ENCODE results near the gene PCMTD2. TPM values are rescaled to one million over a fixed set of nuclear protein-coding genes. Genes with fewer than 3 reads are reported as not detected.
A peak's percentile ranks its signal among the peaks of the same experiment; 100 is the strongest.

Gene PCMTD2
- total RNA-seq = 85.6 TPM

DNA sequence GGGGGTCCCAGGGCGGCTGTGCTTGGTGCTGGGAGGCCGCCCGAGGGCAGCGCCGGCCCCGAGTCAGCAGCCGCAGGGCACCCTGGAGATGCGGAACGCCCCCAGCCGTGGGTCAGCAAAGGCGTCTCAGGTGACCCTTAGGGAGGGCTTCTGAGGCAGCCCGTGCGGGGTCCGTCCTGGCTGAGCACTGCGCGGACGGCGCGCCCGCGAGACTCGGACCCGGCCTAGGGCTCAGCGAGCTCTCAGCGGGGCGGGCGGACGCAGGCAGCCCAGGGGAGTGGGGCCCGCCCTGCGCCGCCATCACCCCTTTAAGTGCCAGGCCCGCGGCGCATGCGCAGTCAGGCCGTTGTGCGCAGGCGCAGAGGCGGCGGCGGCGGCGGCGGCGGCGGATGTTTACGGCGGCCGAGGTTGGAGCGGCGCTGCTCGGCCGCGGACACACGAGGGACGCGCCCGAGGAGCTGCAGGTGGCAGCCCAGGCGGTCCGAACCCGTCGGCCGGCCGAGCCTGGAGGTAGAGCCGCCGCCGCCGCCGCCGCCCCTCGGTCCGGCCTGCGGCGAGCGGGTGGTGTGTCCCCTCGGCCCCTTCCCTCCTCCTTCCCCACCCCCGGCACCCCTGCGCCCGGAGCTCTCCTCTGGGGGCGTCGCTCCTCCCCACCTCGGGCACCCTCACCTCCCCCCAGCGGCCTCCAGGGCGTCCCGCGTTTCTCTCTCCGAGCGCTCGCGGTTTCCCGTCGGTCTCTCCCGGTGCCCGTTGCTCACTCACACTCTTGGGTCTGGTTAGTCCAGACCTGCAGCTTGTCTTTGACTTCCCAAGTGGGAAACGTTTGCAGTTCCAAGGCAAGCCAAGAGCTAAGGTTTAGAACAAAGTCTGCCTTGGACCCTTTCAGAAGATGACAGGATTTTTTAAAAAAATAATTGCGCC lies at the start of gene PCMTD2:
TSS of gene PCMTD2 (plus strand) at position 388 of the 921 bp plus-strand sequence. CDS start 4,218 bp downstream, outside the sequence.
- ATAC-seq (peak; percentile 97), DNase-seq (ENCODE audit: low spot score) (peak; percentile 89)
- intact Hi-C loops (cut with DNase I) = no loop called here

GRCh38 chr20:64206614-64207013 lies 48.9 kb upstream of the PCMTD2 start:
- DNase-seq (ENCODE audit: low spot score) (no peak), ATAC-seq (no peak)
- intact Hi-C loops (cut with DNase I) = no loop called here

DNA sequence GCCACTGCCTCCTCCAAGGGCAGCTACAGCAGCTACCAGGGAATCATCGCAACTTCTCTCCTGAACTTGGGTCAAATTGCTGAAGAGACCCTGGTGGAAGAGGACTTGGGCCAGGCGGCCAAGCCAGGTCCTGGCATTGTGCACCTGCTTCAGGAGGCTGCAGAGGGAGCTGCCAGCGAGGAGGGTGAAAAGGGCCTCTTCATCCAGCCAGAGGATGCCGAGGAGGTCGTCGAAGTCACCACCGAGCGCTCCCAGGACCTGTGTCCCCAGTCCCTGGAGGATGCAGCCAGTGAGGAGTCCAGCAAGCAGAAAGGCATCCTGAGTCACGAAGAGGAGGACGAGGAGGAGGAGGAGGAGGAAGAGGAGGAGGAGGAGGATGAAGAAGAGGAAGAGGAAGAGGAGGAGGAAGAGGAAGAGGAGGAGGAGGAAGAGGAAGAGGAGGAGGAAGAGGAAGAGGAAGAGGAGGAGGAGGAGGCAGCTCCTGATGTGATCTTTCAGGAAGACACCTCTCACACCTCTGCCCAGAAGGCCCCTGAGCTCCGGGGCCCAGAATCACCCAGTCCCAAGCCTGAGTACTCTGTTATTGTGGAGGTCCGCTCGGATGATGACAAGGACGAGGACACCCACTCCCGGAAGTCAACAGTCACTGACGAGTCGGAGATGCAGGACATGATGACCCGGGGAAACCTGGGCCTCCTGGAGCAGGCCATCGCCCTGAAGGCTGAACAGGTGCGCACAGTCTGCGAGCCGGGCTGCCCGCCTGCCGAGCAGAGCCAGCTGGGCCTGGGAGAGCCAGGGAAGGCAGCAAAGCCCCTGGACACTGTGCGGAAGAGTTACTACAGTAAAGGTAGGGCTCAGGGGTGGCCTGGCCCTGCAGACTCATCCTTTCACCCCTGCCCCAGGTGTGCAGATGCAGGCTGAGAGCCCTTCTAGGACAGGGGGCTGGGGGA lies 47.6 kb upstream of the PCMTD2 start:
- ATAC-seq (no peak), DNase-seq (ENCODE audit: low spot score) (no peak)
- intact Hi-C loops (cut with DNase I) = no loop called here

DNA sequence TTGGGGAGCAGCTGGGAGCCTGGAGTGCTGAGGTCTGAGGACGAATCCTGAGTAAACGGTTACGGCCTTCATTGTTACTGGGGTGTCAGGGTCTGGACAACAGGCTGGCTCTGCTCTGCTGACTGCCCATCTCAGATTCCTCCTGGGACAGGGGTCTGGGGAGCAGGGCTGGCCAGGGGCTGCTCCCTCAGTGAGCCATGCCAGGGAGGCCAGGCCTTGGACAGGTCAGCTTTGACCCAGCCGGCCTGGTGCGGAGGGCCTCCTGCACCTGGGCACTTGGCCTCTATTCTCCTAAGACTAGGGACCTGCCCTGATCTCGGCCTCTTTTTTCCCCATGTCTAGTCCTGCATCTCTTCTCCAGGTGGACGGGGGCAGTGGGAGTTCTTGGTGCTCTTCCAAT lies 46.4 kb upstream of the PCMTD2 start:
- no peak for ATAC-seq
- intact Hi-C loops (cut with DNase I) = no loop called here
- no peak for DNase-seq (ENCODE audit: low spot score)

DNA sequence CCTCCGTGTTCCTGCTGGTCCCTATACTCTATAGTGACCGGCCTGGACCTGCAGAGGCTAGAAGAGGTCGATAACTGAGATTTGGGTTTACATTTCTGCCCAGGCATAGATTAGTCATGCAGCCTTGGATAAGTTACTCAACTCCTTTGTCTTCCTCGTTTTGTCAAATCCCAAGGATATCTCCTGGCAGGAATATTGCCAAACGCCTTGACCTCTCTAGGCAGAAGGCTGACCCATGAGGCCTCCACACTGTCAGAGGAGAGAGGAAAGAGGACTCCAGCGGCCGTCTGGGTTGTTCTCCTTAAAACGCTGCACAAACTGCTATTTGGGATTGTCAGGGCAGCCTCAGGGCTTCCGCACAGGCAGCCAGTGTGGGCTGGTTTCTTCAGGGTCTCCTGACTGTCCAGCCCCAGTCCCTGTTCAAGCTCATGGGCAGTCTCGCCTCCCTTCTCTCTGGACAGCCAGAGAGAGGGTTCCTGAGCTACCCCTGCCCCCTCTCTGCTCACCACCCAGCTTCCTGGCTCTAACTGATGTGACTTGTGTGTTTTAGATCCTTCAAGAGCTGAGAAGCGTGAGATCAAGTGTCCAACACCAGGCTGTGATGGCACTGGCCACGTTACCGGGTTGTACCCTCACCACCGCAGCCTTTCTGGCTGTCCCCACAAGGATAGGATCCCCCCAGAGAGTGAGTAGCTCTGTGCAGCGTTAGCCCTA lies 44.7 kb upstream of the PCMTD2 start:
- intact Hi-C loops (cut with DNase I) = no loop called here
- DNase-seq (ENCODE audit: low spot score) (no peak), ATAC-seq (no peak)

DNA sequence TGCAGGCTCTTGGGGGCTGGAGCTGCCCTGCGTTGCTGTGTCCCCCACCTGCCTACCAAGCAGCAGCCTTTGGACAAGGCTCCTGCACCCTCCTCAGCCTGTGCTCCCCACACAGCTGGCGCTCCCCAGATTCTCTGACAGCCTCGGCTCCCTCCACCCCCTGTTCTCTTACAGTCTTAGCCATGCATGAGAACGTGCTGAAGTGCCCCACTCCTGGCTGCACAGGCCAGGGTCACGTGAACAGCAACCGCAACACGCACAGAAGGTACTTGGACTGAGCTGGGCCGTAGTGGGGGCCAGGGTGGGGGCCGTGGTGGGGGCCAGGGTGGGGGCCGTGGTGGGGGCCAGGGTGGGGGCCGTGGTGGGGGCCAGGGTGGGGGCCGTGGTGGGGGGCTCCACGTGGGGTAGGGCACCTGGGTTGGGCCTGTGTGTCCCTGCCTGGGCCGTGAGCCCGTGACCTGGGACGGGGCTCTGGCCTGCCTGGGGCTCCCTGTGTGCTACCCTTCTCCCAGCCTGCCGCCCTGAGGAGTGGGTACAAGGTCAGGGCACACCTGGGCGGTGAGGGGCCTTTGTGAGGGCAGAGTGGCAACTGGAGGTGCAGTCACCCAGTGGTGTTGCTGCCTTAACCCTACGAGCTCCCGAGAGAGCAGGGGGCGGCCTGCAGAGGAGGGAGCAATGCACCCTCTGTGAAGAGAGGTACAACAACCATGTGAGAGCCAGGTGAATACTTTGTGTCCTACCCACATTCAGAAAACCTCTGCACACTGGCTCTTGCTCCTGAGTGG lies 43.5 kb upstream of the PCMTD2 start:
- no peak for DNase-seq (ENCODE audit: low spot score)
- intact Hi-C loops (cut with DNase I) = no loop called here
- no peak for ATAC-seq

DNA sequence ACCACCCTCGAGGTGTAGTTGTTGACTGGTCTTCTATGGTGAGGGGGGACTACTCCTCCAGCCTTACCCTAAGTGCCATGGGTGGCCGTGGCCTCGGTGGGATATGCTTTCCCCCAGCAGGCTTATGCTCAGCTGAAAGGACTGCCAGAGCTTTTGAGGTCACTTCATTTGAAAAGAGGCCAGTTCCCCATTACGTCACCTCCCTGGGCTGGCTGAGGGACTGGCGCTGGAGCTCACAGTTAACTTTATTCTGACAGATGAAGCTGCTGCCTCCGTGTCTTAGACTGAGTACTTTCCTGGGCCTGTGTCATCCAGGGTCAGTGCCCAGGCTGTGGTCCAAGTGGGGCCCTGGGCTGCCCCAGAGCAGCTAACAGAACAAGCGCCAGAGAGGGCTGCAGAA lies 42.8 kb upstream of the PCMTD2 start:
- intact Hi-C loops (cut with DNase I) = no loop called here
- ATAC-seq = peak; percentile 74
- DNase-seq (ENCODE audit: low spot score) = no peak

DNA sequence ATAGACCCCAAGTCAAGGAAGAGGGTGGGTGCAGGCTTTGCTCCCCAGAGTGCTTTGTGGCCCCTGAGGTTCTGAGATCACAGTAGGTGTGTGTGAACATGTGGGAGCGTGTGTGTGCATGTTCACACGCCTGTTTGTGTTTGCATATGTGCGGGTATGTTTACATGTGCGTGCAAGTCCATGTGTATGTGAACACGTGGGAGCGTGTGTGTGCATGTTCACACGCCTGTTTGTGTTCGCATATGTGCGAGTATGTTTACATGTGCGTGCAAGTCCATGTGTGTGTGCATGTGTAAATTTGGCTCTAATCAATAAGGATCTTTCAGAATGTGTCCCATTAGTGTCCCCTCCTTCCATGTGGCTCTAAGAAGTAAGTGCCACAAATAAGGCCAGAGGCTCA lies 41.4 kb upstream of the PCMTD2 start:
- DNase-seq (ENCODE audit: low spot score) = no peak
- ATAC-seq = no peak
- intact Hi-C loops (cut with DNase I) = no loop called here

DNA sequence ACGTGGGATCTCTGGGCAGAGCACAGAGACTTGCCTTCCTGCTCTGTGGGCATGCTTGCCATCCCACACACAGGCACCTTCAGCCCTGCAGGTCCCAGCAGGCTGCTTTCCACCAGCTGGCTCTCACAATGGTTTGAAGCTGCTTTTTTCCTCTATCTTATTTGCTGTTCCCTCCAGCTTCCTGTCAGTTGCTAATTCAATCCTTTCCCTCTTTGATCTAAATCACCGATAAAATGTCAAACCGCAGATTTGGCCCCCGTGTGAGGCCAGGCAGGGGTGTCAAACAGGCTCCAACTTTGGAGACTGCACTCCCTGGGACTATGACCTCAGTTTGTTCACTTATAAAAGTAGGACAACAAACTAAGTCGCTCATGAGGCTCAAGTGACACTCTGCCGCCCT lies 40.6 kb upstream of the PCMTD2 start:
- ATAC-seq (no peak), DNase-seq (ENCODE audit: low spot score) (no peak)
- intact Hi-C loops (cut with DNase I) = no loop called here

GRCh38 chr20:64216036-64216435 lies 39.5 kb upstream of the PCMTD2 start:
- intact Hi-C loops (cut with DNase I) = no loop called here
- no peak for ATAC-seq
- DNase-seq (ENCODE audit: low spot score) = no peak

DNA sequence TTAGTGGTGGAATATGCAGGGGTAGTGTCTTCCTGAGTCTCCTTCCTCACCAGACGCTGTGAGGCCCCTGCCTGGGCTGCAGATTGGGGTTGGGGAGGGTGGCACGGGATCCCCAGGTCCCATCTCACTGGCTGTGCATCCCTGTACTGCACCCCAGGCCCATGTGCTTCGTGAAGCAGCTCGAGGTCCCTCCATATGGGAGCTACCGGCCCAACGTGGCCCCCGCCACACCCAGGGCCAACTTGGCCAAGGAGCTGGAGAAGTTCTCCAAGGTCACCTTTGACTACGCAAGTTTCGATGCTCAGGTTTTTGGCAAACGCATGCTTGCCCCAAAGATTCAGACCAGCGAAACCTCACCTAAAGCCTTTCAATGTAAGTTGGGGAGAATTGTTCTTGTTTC lies 38.6 kb upstream of the PCMTD2 start:
- DNase-seq (ENCODE audit: low spot score) = no peak
- ATAC-seq = no peak
- intact Hi-C loops (cut with DNase I) = no loop called here

- intact Hi-C loops (cut with DNase I) = no loop called here
- no peak for DNase-seq (ENCODE audit: low spot score)
- no peak for ATAC-seq
Measured at GRCh38 chr20:64217539-64218221, 37.9 kb upstream of the PCMTD2 start.

- intact Hi-C loops (cut with DNase I) = no loop called here
- no peak for DNase-seq (ENCODE audit: low spot score)
- ATAC-seq = no peak
Measured at GRCh38 chr20:64219202-64219601, 36.3 kb upstream of the PCMTD2 start.

GRCh38 chr20:64219730-64220129 lies 35.8 kb upstream of the PCMTD2 start:
- intact Hi-C loops (cut with DNase I) = no loop called here
- DNase-seq (ENCODE audit: low spot score) (no peak), ATAC-seq (no peak)

DNA sequence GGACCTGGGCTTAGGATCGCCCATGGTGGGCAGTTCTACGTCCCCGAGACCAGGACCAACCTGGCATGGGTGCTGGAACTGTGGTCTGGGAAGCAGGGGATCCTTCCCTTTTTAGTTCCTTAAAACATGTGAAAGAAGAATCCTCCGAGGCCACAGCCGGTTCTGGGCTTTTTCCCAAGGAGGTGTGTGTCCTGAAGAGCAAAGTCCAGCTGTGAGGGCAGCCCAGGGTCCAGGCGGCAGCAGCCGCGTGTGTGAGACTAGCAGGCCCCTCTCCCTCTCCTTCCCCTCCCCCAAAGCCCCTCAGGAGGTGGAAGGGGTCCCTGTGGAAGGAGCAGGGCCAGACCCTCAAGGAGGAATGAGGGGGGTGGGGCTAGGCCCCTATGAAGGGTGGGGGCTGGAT lies 35.1 kb upstream of the PCMTD2 start:
- DNase-seq (ENCODE audit: low spot score) (no peak), ATAC-seq (no peak)
- intact Hi-C loops (cut with DNase I) = no loop called here

- DNase-seq (ENCODE audit: low spot score) = no peak
- no peak for ATAC-seq
- intact Hi-C loops (cut with DNase I) = no loop called here
Measured at GRCh38 chr20:64220891-64221527, 34.5 kb upstream of the PCMTD2 start.

DNA sequence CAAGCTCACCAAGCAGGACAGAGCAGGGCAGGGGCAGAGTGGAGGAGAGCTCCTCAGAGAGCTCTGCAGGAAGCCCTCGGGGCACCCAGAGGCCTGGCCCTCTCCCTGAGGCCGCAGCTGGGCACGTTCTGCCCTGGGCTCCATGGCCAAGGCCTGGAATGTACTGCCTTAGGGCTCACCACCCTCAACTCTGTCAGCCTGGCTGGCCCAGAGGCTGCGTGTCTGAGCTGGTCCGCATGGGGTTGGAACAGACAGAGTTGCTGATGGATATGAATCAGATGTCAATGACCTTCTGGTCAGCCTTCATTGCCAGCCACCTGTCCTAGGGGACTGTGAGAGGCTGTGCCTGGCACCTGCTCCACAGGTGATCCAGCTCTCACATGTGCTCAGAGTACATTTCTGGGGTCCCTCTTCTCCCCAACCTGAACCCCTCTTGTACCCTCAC lies 33.2 kb upstream of the PCMTD2 start:
- intact Hi-C loops (cut with DNase I) = no loop called here
- ATAC-seq (no peak), DNase-seq (ENCODE audit: low spot score) (no peak)

Data from sciatic nerve (tissue), 2 donors.